Large intestine (tissue), 3 donors: ENCODE measurements around the gene BCOR. TPM values are rescaled to one million over a fixed set of nuclear protein-coding genes. Genes with fewer than 3 reads are reported as not detected.

ENCODE experiments used
- DNase-seq, 2 donors: peaks; one replicate each; pipeline versions ENCODE4 v3.0.0 to v3.0.0-alpha.2; 2013
- H3K27ac ChIP-seq: one replicate; pipeline ENCODE4 v1.5.1; 2013; ENCODE audit warnings: low read length
- H3K27me3 ChIP-seq: 2 replicates; pipeline ENCODE4 v1.6.1; 2013; ENCODE audit warnings: low read length; ENCODE audit not compliant: control insufficient read depth, insufficient read depth
- H3K36me3 ChIP-seq: 2 replicates; pipeline ENCODE4 v1.6.1; 2013; ENCODE audit warnings: low read length; ENCODE audit not compliant: control insufficient read depth, insufficient read depth
- H3K4me1 ChIP-seq: one replicate; pipeline ENCODE4 v1.6.1; 2013; ENCODE audit warnings: low read length; ENCODE audit not compliant: control insufficient read depth, insufficient read depth
- H3K4me3 ChIP-seq: one replicate; pipeline ENCODE4 v1.5.1; 2013; ENCODE audit warnings: low read length
- H3K9me3 ChIP-seq: one replicate; pipeline ENCODE4 v1.6.1; 2013; ENCODE audit warnings: mild to moderate bottlenecking, low read depth, low read length, moderate library complexity; ENCODE audit not compliant: control insufficient read depth
- WGBS: methylation state at CpG from one replicate; pipeline ENCODE4 v1.1.5; 2013; ENCODE audit warnings: low lambda C conversion rate; ENCODE audit not compliant: insufficient coverage; 5-methylcytosine and 5-hydroxymethylcytosine counted together
- polyA plus RNA-seq: library from polyadenylated mRNA; unstranded; fragments of 120-200 nt; gene quantifications from one replicate; pipeline ENCODE4 v1.2.1, GENCODE V29; 2013

BCOR gene
- polyA plus RNA-seq, 1 donor: 35.3 TPM

DNA sequence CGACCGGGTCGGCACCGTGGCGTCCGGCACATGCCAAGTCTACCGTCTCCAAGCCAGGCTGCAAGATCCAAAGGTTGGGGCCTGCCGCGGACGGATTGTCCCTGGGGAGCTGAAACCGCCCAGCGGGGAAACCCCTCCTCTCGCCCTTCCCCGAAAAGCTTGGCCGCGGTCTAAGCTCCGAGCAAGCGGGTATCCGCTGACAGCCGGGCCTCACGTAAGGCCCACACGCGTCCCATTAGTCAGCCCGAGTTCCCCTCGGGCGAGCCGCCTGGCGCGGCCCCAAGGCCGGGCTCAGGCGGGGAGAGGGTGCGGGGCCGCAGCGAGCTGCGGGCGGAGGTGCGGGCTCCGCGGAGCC lies 6.8 kb upstream of the BCOR start:
- Histone ChIP-seq H3K36me3 (no peaks in the 10 kb centered on the region), H3K27ac (peak overlapping the region; percentile 88), H3K4me1 (peaks cover 15% of the 10 kb centered on the region), H3K9me3 (no peaks in the 10 kb centered on the region), H3K4me3 (peak overlapping the region; percentile 49), H3K27me3 (no peaks in the 10 kb centered on the region)
- WGBS: no CpG with 5 or more reads among the region's 39 CpGs
- DNase-seq: peak in 1 of 2 donors; percentile 76

GRCh38 chrX:40103565-40104323 lies 6.0 kb upstream of the BCOR start:
- no CpG with 5 or more reads among the region's 22 CpGs for WGBS
- no peaks in the 10 kb centered on the region for H3K9me3 ChIP-seq
- peak overlapping the region; percentile 49 for H3K4me3 ChIP-seq
- no peaks in the 10 kb centered on the region for H3K27me3 ChIP-seq
- H3K27ac ChIP-seq: peak overlapping the region; percentile 88
- peak in 1 of 2 donors; percentile 61 for DNase-seq
- H3K36me3 ChIP-seq: no peaks in the 10 kb centered on the region
- H3K4me1 ChIP-seq: peaks cover 17% of the 10 kb centered on the region

DNA sequence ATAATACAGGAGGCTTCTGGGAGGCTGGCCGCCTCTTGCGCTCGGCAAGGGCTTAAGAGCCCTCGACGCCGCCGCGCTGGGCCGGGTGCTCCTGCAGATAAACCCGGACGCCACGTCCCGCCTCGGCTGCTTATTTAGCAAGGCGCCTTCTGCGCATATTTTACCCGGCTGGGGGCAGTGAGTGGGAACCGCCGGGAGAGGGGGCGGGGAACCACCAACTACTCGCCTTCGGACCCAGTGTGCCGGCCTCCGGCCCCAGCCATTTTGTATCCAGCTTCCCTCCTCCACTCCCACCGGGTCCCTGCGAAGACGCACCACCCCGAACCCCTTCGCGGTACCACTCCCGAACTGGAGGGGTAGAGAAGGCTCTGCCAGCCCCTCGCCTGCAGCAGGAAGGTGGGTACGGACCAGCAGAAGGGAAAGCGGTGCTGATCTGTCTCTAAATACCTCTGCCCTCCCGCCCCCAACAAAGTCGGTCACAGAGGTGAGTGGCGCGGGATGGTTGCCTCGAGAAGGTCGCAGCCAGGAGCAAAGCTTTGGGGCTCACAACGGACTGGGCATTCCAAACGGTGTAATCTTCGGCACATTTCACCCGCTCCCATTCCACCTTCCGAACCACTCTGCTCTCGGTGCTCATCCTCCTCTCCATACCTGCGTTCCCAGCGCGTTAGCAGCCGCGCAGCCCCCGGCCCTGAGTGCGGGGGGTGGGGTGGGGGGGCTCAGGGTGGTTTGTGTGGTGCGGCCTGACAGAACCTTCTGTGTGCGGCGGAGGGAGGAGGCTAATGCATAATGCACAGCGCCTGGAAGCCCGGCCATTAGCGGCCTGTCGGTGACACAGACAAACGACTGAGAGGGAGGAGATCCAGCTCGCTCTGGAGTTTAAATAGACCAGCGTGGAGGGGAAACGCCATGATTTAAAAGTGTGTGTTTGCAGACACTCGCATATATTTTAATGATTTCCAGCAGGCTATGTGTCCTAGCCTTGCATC lies 4.9 kb upstream of the BCOR start:
- Histone ChIP-seq H3K4me1 (peaks cover 11% of the 10 kb centered on the region), H3K36me3 (no peaks in the 10 kb centered on the region), H3K27ac (no peak overlapping the region), H3K4me3 (no peak overlapping the region), H3K9me3 (no peaks in the 10 kb centered on the region), H3K27me3 (no peaks in the 10 kb centered on the region)
- no CpG with 5 or more reads among the region's 65 CpGs for WGBS
- no peak for DNase-seq

DNA sequence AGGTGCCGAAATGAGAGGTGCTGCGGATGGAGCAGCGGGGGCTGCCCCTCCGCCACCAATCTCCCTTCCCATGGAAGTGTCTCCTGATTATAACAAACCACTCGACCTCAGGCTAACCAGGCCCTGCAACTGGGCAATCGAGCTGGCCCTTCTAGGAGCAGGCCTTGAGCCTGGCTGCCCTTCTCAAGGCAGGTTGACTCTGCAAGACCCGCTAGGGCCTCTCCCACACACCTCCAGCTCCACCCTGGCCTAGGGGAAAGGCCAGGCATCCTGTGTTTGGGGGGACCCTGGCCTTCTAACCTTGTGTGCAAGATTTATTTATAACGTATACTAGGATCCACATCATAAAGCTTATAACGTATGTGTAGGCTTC lies 3.7 kb upstream of the BCOR start:
- Histone ChIP-seq H3K27ac (no peak overlapping the region), H3K4me1 (peaks cover 4% of the 10 kb centered on the region), H3K9me3 (no peaks in the 10 kb centered on the region), H3K27me3 (no peaks in the 10 kb centered on the region), H3K4me3 (no peak overlapping the region), H3K36me3 (no peaks in the 10 kb centered on the region)
- no CpG with 5 or more reads among the region's 9 CpGs for WGBS
- DNase-seq: no peak

DNA sequence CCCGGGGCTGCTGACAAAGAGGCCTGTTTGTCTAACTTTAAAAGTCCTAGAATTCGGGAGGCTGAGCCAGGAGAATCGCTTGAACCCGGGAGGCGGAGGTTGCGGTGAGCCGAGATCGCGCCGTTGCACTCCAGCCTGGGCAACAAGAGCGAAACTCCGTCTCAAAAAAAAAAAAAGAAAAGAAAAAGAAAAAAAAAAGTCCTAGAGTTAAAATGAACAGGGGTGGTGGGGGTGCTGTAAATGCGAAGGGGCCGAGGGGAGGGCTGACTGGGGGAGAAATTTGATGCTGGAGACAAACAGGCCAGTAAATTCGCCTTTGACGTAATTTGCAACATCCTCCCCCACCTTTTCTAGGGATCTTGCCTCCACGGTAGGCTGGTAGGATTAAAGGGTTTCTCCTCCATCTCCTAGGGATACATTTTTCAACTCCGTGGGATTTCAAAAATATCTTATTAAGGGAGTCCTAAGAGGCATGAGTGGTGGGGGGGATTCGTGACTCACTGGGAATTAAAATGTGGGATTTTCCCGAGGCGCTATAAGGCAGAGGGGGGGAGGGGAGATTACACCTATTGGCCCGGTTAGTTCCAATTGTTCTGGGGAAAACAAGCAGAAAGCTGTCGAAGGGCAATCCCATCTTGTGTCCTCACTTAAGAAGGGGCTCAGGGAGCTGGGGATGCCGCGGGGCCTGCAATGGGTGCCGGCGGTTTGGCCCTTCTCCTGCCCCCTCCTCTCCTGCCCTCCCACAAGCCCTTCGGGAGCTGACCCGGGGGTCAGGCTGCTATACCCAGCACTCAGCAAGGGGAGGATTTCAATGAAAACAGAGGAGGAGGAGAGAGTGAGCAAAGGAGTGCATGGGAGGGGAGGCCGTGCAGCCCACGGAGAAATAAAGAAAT lies 3.0 kb upstream of the BCOR start:
- H3K27me3 ChIP-seq: no peaks in the 10 kb centered on the region
- no CpG with 5 or more reads among the region's 31 CpGs for WGBS
- no peak overlapping the region for H3K27ac ChIP-seq

DNA sequence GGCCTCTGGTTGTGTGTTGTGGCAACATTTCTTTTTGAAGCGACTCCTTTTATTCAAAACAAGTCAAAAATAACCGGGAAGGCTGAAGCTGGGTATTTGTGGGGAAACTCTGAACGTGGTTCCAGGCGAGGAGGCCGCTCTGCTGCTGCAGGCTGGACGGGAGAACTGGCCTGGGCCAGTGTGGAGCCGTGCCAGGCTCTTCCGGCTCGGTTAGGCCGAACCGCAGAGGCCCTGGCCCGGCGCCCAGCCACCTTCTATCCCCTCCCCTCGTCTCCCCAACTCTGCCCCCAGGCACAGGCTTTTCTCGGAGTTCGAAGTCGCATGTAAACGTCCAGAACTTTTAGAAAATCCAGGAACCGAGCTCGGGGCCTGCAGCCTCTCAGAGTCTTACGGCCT lies 2.4 kb upstream of the BCOR start:
- no CpG with 5 or more reads among the region's 21 CpGs for WGBS

More for the DNA sequence above, 3.0 kb upstream of the BCOR start:
- Histone ChIP-seq H3K9me3 (no peaks in the 10 kb centered on the region), H3K4me3 (no peak overlapping the region), H3K4me1 (peaks cover 4% of the 10 kb centered on the region), H3K36me3 (no peaks in the 10 kb centered on the region)
- DNase-seq: no peak

DNA sequence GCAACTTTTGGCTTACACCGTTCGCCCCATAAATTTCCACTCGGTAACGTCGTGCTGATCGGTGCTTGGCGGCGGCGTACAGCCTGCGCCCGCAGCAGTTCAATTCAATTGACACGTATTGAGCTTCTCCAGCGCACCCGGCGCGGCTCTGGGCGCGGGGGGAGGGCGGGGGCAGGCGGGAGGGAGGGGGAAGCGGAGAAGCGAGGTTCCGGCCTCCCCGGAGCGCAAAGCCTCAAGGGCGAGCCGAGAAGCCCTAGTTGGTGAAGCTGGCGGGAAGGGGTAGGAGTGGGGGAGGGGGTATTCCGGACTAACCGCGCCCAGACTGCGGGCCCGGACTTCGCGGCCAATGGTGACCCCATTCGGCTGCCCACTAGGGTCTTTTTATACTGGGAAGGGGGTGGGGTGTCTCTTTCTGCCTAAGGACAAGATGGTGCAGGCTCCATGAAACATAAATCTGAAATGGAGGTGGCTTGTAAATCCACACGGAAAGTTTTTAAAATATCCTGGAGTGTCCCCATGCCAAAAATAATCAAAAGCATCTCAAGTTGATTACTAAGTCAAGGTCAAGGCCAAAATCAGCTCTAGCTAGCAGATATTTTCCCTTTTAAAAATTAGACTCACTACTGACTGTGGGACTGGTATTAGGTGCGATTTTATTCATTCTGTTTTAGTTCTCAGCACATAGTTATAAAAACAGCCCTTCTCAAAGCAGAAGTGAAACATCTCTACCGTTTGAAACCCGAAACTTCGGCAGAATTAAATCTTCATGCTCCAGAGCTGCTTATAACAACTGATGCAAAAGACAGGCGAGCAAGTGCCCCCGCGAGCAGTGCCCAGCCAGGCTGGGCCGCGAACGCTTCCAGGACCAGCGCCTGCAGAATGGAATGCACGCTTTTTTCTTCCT lies 1.5 kb upstream of the BCOR start:
- peak overlapping the region; percentile 56 for H3K4me3 ChIP-seq
- WGBS: no CpG with 5 or more reads among the region's 49 CpGs
- peak overlapping the region; percentile 70 for H3K27ac ChIP-seq
- H3K36me3 ChIP-seq: no peaks in the 10 kb centered on the region
- DNase-seq: peak in 1 of 2 donors; percentile 37
- H3K4me1 ChIP-seq: peaks cover 4% of the 10 kb centered on the region
- H3K27me3 ChIP-seq: no peaks in the 10 kb centered on the region
- no peaks in the 10 kb centered on the region for H3K9me3 ChIP-seq

More for the DNA sequence above, 2.4 kb upstream of the BCOR start:
- no peaks in the 10 kb centered on the region for H3K27me3 ChIP-seq
- H3K9me3 ChIP-seq: no peaks in the 10 kb centered on the region
- H3K27ac ChIP-seq: no peak overlapping the region
- DNase-seq: no peak
- peaks cover 4% of the 10 kb centered on the region for H3K4me1 ChIP-seq
- H3K36me3 ChIP-seq: no peaks in the 10 kb centered on the region
- H3K4me3 ChIP-seq: no peak overlapping the region

GRCh38 chrX:40098264-40099054 lies 701 bp upstream of the BCOR start:
- WGBS: no CpG with 5 or more reads among the region's 75 CpGs

DNA sequence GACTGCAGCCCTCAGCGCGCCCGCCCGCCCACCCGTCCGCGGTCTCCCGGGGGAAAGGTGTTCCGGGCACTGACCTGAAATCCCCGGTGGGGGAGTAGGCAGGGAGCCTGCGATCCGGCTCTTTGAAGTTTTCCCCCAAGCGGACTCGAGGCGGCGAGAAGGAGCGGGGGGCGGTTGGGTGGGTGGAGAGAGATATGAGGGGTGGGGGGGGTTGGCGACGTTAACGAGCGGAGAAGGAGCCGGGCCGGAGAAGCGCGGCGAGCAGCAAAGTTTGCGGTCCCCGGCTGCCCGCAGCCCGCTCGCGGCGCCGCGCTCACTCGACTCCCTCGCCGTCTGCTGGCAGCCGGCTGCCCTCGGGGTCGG lies 636 bp downstream of the BCOR start:
- Histone ChIP-seq H3K4me1 (peaks cover 16% of the 10 kb centered on the region), H3K27me3 (no peaks in the 10 kb centered on the region), H3K36me3 (no peaks in the 10 kb centered on the region), H3K27ac (peak overlapping the region; percentile 77), H3K4me3 (peak overlapping the region; percentile 89), H3K9me3 (no peaks in the 10 kb centered on the region)
- no CpG with 5 or more reads among the region's 42 CpGs for WGBS
- no peak for DNase-seq

More at GRCh38 chrX:40098264-40099054, 701 bp upstream of the BCOR start:
- no peaks in the 10 kb centered on the region for H3K36me3 ChIP-seq
- H3K27ac ChIP-seq: peak overlapping the region; percentile 70
- peaks cover 7% of the 10 kb centered on the region for H3K4me1 ChIP-seq
- no peaks in the 10 kb centered on the region for H3K9me3 ChIP-seq
- peak overlapping the region; percentile 56 for H3K4me3 ChIP-seq
- no peaks in the 10 kb centered on the region for H3K27me3 ChIP-seq
- peak in 1 of 2 donors; percentile 66 for DNase-seq
